ENCODE measurements around the gene DPH5. TPM values are rescaled to one million over a fixed set of nuclear protein-coding genes. Genes with fewer than 3 reads are reported as not detected.
A peak's percentile ranks its signal among the peaks of the same experiment; 100 is the strongest.

Gene DPH5
- total RNA-seq, 3 donors from 2014 or later (not counting 1 experiment from before 2014, with no cell fraction given): 17.1 to 22.9 (median 19.9) TPM

- Histone ChIP-seq H3K27ac (ENCODE audit: low read length) (no peak overlapping the region), H3K4me1 (ENCODE audit: control insufficient read depth, insufficient read depth, low read length) (no peaks in the 10 kb centered on the region), H3K4me3 (ENCODE audit: low read length) (no peak overlapping the region), H3K27me3 (ENCODE audit: control insufficient read depth, insufficient read depth, low read length) (no peaks in the 10 kb centered on the region), H3K9me3 (ENCODE audit: control insufficient read depth, insufficient read depth, low read length) (peaks cover 16% of the 10 kb centered on the region), H3K36me3 (ENCODE audit: control insufficient read depth, insufficient read depth, low read length) (peaks cover 4% of the 10 kb centered on the region)
- H3K4me3 Mint-ChIP-seq: no peak overlapping the region
- ATAC-seq (no peak), DNase-seq (no peak)
- H3K4me1 Mint-ChIP-seq: peaks cover 0 to 7% of the 10 kb centered on the region in 2 donors
- no peaks in the 10 kb centered on the region for H3K27me3 Mint-ChIP-seq (ENCODE audit: low read depth in 2 of 2)
- intact Hi-C loops (cut with micrococcal nuclease): no loop called here
- H3K36me3 Mint-ChIP-seq: peaks cover 11% of the 10 kb centered on the region
- H3K27ac Mint-ChIP-seq: no peak overlapping the region
- H3K9me3 Mint-ChIP-seq: peaks cover 2 to 6% of the 10 kb centered on the region in 2 donors
- TF ChIP-seq CTCF (IDR thresholded peaks at IDR 0.05): no peak
Measured at GRCh38 chr1:101044749-101045148, 19.2 kb upstream of the DPH5 start.

GRCh38 chr1:101044259-101044658, 18.7 kb upstream of the DPH5 start:
- peaks cover 4% of the 10 kb centered on the region for H3K36me3 ChIP-seq (ENCODE audit: control insufficient read depth, insufficient read depth, low read length)
- Mint-ChIP-seq H3K4me1 (peaks cover 0 to 7% of the 10 kb centered on the region in 2 donors), H3K27ac (no peak overlapping the region), H3K36me3 (peaks cover 11% of the 10 kb centered on the region), H3K27me3 (ENCODE audit: low read depth in 2 of 2) (no peaks in the 10 kb centered on the region), H3K4me3 (no peak overlapping the region), H3K9me3 (peaks cover 2 to 6% of the 10 kb centered on the region in 2 donors)
- peaks cover 16% of the 10 kb centered on the region for H3K9me3 ChIP-seq (ENCODE audit: control insufficient read depth, insufficient read depth, low read length)
- H3K4me3 ChIP-seq (ENCODE audit: low read length): no peak overlapping the region
- H3K27ac ChIP-seq (ENCODE audit: low read length): no peak overlapping the region
- DNase-seq (no peak), ATAC-seq (no peak)
- intact Hi-C loops (cut with micrococcal nuclease): no loop called here
- H3K27me3 ChIP-seq (ENCODE audit: control insufficient read depth, insufficient read depth, low read length): no peaks in the 10 kb centered on the region
- TF ChIP-seq CTCF (IDR thresholded peaks at IDR 0.05): no peak
- H3K4me1 ChIP-seq (ENCODE audit: control insufficient read depth, insufficient read depth, low read length): no peaks in the 10 kb centered on the region

DNA sequence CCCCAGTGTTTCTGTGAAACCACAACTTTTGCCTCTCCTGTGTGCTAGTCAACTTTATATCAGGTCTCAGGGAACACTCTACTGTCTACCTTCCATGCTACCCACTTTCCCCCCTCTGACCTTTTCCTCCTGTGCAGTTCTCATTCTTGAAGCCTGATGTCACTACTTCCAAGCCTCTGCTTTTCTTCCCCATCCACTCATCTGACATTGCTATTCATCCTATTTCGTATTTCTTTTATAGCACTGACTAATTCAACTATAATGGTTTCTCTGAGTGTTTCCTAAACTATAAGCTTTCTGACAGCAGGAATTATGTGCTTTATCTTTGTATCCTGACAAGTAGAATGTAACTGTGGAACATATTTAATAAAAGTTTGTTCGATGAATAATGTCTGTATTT, 18.2 kb upstream of the DPH5 start:
- H3K4me1 ChIP-seq (ENCODE audit: control insufficient read depth, insufficient read depth, low read length): no peaks in the 10 kb centered on the region
- 75% methylated on average over 1 of the region's 2 CpGs for WGBS (ENCODE audit: insufficient coverage)
- H3K36me3 ChIP-seq (ENCODE audit: control insufficient read depth, insufficient read depth, low read length): peaks cover 4% of the 10 kb centered on the region
- Mint-ChIP-seq H3K27me3 (ENCODE audit: low read depth in 2 of 2) (no peaks in the 10 kb centered on the region), H3K4me1 (peaks cover 0 to 7% of the 10 kb centered on the region in 2 donors), H3K36me3 (peaks cover 11% of the 10 kb centered on the region), H3K27ac (no peak overlapping the region), H3K9me3 (peaks cover 2 to 6% of the 10 kb centered on the region in 2 donors), H3K4me3 (no peak overlapping the region)
- H3K9me3 ChIP-seq (ENCODE audit: control insufficient read depth, insufficient read depth, low read length): peaks cover 16% of the 10 kb centered on the region
- DNase-seq: peak in 1 of 2 donors; percentile 24
- intact Hi-C loops (cut with micrococcal nuclease): no loop called here
- no peaks in the 10 kb centered on the region for H3K27me3 ChIP-seq (ENCODE audit: control insufficient read depth, insufficient read depth, low read length)
- no peak overlapping the region for H3K27ac ChIP-seq (ENCODE audit: low read length)
- ATAC-seq: no peak
- no peak for TF ChIP-seq CTCF (IDR thresholded peaks at IDR 0.05)
- H3K4me3 ChIP-seq (ENCODE audit: low read length): no peak overlapping the region

DNA sequence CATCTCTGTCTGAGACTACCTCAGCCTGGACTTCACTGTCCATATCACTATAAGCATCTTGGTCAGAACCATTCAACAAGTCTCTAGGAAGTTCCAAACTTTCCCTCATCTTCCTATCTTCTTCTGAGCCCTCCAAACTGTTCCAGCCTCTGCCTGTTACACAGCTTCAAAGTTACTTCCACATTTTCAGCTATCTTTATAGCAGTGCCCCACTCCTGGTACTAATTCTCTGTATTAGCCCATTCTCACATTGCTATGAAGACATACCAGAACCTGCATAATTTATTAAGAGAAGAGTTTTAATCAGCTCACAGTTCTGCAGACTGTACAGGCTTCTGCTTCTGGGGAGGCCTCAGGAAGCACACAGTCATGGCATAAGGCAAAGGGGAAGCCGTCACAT, 15.7 kb upstream of the DPH5 start:
- no peak overlapping the region for H3K27ac Mint-ChIP-seq
- peaks cover 11% of the 10 kb centered on the region for H3K36me3 Mint-ChIP-seq
- H3K4me3 Mint-ChIP-seq: no peak overlapping the region
- Histone ChIP-seq H3K9me3 (ENCODE audit: control insufficient read depth, insufficient read depth, low read length) (peaks cover 16% of the 10 kb centered on the region), H3K27ac (ENCODE audit: low read length) (no peak overlapping the region), H3K27me3 (ENCODE audit: control insufficient read depth, insufficient read depth, low read length) (no peaks in the 10 kb centered on the region), H3K36me3 (ENCODE audit: control insufficient read depth, insufficient read depth, low read length) (peaks cover 4% of the 10 kb centered on the region), H3K4me3 (ENCODE audit: low read length) (no peak overlapping the region), H3K4me1 (ENCODE audit: control insufficient read depth, insufficient read depth, low read length) (no peaks in the 10 kb centered on the region)
- intact Hi-C loops (cut with micrococcal nuclease): no loop called here
- peaks cover 4 to 8% of the 10 kb centered on the region in 2 donors for H3K4me1 Mint-ChIP-seq
- peaks cover 2 to 6% of the 10 kb centered on the region in 2 donors for H3K9me3 Mint-ChIP-seq
- H3K27me3 Mint-ChIP-seq (ENCODE audit: low read depth in 2 of 2): no peaks in the 10 kb centered on the region
- no peak for TF ChIP-seq CTCF (IDR thresholded peaks at IDR 0.05)
- ATAC-seq (no peak), DNase-seq (no peak)
- no CpG with 5 or more reads among the region's 1 CpG for WGBS (ENCODE audit: insufficient coverage)
